Stimulated activated CD4-positive, alpha-beta T cell treated with anti-CD3 and anti-CD28 coated beads, Interleukin-4, amount 100 ng/mL, for 4 hours (primary cell): ENCODE results near the gene DLAT.
A peak's percentile ranks its signal among the peaks of the same experiment; 100 is the strongest.
"Not testable (repeated sequence)": the region's sequence is repeated elsewhere in the genome, so short reads cannot be mapped to it uniquely, and the experiment has no call there.

Experiments
- DNase-seq, 2 experiments: peaks; one replicate each; pipeline ENCODE4 v3.0.0-alpha.2; 2020

DLAT gene

GRCh38 chr11:112050721-112051120 is 25.5 kb downstream of the DLAT start:
- no peak for DNase-seq

DNA sequence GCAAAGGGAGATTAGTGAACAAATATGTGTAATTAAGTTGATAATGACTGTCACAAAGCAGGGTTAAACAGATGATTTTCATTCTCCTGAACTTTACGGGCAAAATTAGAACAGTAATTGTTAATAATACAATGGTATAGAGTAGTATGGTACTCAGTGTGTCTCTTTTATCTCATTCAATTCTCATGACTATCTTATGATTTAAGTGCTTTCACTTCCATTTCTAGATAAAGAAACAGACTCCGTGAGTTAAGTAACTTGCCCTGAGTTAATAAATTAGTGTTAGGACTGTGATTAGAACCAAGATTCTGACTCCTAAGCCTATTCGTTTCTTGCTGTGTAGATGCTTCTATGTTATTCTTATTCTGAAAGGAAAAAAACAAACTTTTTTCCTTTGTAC is 26.6 kb downstream of the DLAT start:
- no peak for DNase-seq

- DNase-seq = no peak
These were observed 32.0 kb downstream of the DLAT start for GRCh38 chr11:112057170-112057569.

GRCh38 chr11:112058103-112058502 is 32.9 kb downstream of the DLAT start:
- no peak for DNase-seq

DNA sequence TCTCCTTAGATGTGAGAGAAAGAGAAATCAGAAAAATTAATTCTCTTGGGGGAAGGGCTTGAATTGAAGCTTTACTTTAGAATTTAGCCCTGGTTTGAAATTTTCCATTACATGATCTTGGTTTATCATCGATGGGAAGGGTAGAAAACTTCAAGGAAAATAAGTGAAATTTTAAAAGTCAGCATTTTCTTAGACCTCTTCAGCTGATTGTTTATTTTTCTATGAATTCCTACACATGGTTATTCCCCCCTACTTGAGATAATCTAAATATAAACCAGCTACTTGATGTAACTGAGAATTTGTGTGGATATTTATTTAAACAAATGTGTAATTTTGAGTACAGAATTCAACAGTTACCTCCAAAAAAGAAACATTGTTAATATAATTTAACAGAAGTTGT is 37.7 kb downstream of the DLAT start:
- no peak for DNase-seq

DNA sequence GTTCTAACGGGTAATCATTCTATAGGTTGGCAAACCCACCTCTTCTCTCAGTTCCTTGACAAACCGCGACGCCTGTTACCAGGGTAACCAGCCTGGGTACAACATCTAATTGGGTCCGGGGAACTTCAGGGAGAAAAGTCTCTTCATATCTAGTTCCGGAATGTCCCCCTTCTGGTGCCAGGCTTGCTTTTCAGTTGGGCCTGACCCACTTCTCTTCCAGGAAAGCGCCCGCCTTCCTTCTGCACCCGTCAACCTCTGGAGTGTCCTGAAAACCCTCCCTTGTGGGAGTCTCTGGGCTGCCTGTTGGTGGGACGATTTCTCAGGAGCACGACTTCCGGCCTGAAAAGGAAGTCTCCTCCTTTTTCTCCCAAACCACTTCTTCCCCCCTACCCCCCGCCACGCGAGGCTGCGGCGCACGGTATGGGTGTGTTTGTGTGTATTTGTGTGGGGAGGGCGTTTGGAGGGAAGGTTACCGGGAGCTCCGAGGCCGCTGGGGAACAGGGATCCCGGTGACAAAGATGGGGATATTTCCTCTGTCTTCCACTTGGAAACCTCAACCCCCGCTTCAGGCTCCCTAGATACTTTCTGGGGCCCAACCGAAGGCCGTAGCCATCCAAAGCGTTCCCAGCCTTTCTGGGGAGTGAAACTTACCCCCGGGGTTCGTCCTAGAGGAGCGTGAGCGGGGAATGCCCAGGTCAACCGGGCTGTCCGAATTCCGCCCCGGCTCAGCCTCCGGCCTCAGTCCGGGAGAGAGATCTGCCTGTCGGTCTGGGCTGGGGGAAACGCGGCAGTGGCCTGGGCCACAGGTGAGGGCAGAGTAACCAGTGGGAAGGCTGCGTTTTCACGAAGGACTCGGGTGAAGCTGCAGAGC is 49.0 kb downstream of the DLAT start, which contains the start of the genes NKAPD1 and PIH1D2:
Gene NKAPD1 (plus strand): TSS at position 359 of the 871 bp plus-strand sequence. CDS start 1,276 bp downstream, outside the sequence.
Gene PIH1D2 (minus strand): TSS at position 77 of the 871 bp plus-strand sequence. CDS start 843 bp downstream, outside the sequence.
- peak; percentile 63 to 76 for DNase-seq

GRCh38 chr11:112082729-112083128 is 57.5 kb downstream of the DLAT start:
- DNase-seq = no peak

DNA sequence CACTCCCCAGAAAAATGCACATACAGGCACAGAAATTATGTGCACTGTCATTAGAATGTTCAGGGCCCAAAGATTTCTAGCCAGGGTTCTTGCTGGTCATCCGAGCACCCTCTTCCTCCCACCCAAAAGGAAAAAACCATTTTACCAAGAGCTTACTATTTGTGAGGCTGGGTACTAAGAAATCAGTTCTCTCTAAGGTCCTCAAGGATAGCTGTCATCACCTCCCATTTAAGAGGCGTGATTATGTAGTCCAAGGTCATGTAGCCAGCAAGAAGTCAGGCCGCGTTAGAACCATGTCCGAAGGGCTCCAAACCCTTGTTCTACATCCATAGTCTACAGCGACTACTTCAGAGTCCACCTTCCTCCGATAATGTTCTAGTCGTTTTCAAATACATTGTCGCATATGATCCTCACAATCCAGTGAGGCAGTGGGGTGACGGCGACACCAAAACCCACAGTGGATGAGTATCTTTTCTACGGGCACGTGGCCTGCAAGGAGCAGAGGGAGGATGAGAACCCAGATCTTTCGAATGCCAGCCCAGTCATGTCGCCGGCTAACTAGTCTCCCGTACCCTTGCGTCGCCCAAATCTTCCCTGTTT is 60.7 kb downstream of the DLAT start:
- DNase-seq = peak; percentile 32 to 34

GRCh38 chr11:112086422-112087191 is 61.4 kb downstream of the DLAT start, which contains the start of the genes SDHD and TIMM8B:
SDHD (plus strand) TSS chr11:112086873; CDS start chr11:112086908, 35 bp downstream.
TIMM8B (minus strand) TSS chr11:112086756; CDS start chr11:112086723, 33 bp downstream.
- DNase-seq = peak; percentile 89 to 94

- DNase-seq = no peak
These were observed 62.0 kb downstream of the DLAT start for GRCh38 chr11:112087212-112087611.

GRCh38 chr11:112095302-112095701 is 70.1 kb downstream of the DLAT start:
- not testable (repeated sequence) for DNase-seq

GRCh38 chr11:112096194-112096593 is 71.0 kb downstream of the DLAT start:
- no peak for DNase-seq

- no peak for DNase-seq
These were observed 72.7 kb downstream of the DLAT start for GRCh38 chr11:112097734-112098528.

DNA sequence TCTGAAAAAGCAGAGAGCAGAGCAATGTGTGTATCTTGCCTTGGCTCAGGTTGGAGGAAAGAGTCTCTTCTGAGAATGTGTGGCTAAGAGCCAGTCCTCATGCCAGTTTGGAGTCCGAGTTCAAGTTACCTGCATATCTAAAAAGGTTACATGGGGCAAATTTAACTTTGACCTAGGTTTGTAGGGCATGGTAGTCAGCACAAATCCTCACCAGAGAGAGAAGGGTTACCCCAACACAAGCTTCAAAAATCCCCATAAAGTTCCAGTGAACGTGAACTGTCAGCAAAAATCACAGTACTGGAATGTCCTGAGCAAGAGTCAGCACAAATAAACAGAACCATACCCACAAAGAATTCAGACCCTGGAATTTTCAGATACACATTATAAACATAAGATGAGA is 75.3 kb downstream of the DLAT start:
- no peak for DNase-seq

- no peak for DNase-seq
These were observed 78.2 kb downstream of the DLAT start for GRCh38 chr11:112103446-112103845.

DNA sequence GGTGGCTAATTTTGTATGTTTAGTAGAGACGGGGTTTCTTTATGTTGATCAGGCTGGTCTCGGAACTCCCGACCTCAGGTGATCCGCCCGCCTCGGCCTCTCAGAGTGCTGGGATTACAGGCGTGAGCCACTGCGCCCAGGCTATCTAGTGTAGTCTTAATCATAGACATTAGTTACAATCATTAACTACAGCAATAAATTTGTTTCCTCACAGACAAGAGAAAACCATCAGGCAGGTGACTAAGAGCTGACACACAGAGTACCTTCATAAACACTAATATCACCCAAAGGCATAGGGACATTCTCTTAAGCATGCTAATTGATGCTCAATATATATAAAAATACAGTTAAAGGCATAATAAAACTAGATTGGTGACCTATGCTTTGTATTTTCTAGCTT is 80.9 kb downstream of the DLAT start:
- no peak for DNase-seq
